ENCODE results near the gene GSE1.

GSE1 gene

GRCh38 chr16:85661740-85662481, 48.8 kb downstream of the GSE1 start:
- DNase-seq (ENCODE audit: low read depth) = no peak

DNA sequence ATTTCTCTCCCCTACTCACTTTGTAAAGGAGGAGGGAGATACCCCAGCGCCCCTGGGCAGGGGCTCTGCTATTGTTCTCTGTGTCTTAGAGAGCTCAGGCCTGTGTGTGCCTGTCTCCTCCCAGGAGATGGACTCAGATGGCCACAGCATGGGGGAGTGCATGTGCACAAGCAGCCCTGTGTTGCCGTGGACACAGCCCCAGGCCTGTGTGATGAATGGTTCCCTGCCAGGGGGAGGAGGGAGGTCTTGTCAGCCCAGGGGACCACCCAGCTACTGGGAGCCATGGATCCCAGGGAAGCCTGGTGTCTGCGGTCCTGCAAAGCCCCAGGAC, 49.3 kb downstream of the GSE1 start:
- DNase-seq (ENCODE audit: low read depth) = no peak

GRCh38 chr16:85662976-85663830, 50.1 kb downstream of the GSE1 start:
- DNase-seq (ENCODE audit: low read depth) = no peak

- DNase-seq (ENCODE audit: low read depth) = no peak
Observed at GRCh38 chr16:85663891-85664321, 50.8 kb downstream of the GSE1 start.

- DNase-seq (ENCODE audit: low read depth) = no peak
Observed at GRCh38 chr16:85664580-85665372, 51.7 kb downstream of the GSE1 start.

- no peak for DNase-seq (ENCODE audit: low read depth)
Observed at GRCh38 chr16:85665373-85665740, 52.2 kb downstream of the GSE1 start.

DNA sequence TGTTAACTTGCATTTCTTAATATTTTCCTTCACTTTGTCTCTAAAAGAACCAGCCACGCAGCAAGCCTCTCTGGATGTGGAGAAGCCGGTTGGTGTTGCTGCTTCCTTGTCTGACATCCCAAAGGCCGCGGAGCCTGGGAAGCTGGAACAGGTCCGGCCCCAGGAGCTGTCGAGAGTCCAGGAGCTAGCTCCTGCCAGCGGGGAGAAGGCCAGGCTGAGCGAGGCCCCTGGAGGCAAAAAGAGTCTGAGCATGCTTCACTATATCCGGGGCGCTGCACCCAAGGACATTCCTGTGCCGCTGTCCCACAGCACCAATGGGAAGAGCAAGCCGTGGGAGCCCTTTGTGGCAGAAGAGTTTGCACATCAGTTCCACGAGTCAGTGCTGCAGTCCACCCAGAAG, 52.8 kb downstream of the GSE1 start:
- no peak for DNase-seq (ENCODE audit: low read depth)

DNA sequence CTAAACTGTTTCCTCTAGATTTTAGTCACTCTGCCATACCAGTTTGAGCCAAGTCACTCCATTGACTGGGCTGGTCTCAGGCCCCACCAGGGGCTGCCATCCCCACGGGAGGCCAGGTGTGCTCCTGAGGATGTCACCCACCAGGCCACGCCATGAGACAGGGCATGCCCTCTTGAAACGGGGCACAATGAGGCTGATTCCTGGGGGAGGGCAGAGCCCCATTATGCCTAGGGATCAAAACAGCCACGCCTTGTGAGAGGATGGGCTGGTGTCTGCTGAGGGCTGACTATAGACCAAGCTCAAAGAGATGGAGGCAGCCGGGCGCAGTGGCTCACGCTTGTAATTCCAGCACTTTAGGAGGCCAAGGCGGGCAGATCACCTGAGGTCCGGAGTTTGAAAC, 54.1 kb downstream of the GSE1 start:
- DNase-seq (ENCODE audit: low read depth) = no peak

GRCh38 chr16:85667841-85668413, 54.8 kb downstream of the GSE1 start:
- DNase-seq (ENCODE audit: low read depth) = no peak

DNA sequence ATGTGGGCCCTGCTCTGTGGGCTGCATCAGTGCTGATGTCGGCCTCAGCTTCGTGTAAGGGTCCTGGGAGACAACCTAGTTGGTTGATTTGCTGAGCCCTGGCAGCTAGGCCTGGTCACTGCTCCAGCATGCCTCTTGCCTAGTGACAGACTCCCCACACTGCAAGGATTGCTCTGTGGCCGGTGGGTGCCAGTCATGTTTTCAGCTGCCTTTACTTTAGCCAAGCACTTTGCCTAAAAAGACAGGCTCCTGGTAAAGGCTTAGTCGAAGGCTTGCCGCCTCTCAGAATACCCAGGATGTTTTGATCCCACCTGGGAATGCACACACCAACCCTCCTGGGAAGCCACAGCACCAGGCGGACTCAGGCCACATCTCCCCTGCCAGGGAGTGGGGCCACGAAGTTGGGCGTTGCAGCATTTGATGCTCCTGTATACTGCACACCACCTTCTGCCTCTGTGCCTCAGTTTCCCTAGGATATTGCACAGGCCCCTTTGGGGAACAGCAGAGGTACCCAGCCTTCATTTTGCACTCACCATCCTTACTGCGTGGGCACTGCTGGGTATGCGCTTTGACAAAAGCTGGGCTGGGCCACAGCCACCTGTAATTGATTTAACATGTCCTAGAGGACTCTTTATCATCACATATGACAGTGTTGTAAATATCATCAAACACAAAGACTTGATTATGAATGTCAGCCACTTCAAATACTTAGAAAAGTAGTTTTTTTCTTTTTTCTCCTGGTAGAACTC, 55.7 kb downstream of the GSE1 start:
- DNase-seq (ENCODE audit: low read depth) = no peak

- no peak for DNase-seq (ENCODE audit: low read depth)
Observed at GRCh38 chr16:85670840-85671239, 57.7 kb downstream of the GSE1 start.

DNA sequence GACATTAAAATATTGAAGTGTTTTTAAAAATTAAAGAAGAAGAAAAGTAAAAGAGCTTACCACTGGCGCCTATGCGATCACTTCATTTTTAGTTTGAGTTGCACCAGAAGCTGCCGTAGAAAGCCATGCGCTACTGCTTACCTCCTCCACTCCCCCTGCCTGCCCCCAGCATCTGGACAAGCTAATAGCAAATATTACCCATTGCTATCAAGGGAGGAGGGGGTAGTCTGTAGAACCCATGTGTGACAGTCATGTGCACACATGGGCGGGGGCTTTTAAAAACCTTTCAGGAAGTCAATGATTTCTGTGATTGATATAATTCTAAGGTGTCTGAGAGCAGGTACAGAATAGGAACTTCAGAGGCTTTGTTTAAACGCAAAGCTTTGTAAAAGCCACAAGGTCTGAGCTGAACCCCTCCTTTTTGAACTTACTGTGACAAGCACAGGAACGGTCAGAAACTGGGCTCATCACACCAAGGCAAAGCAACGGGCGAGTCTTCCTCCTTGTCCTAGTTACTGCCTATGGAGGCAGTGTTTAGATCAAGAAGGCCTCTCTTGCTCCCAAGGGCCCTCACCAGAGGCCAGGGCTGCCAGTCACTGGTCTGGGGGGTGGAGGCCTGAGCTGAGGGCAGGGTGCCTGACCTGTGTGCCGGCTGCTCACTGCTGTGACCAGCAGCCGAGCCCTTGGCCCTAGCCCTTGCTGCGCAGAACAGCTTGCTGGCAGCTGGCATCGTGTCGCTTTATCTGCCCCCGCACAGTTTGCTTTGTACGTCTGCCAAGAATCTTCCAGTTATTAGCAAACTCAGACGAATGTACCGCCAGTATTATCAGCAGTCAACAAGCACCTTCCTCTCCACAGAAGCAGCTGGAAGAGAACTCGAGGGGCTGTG, 60.7 kb downstream of the GSE1 start:
- DNase-seq (ENCODE audit: low read depth) = no peak

- no peak for DNase-seq (ENCODE audit: low read depth)
Observed at GRCh38 chr16:85674418-85674755, 61.3 kb downstream of the GSE1 start.

GRCh38 chr16:85674828-85675227, 61.7 kb downstream of the GSE1 start:
- no peak for DNase-seq (ENCODE audit: low read depth)

GRCh38 chr16:85675251-85675874, 62.2 kb downstream of the GSE1 start:
- no peak for DNase-seq (ENCODE audit: low read depth)

DNA sequence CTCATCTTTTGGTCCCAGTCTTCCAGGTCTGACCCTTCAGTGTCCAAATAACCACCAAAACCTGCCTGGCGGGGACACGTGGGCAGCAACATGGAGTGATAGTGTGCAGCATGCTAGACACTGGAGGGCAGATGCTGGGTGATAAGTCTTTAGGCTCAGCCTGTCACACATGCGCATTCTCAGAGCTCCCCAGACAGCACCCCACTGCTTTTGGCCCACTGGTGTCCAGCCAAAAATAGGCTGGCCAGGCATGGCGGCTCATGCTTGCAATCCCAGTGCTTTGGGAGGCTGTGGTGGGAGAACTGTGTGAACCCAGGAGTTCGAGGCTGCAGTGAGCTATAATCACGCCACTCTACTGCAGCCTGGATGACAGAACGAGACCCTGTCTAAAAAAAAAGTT, 63.3 kb downstream of the GSE1 start:
- DNase-seq (ENCODE audit: low read depth) = no peak

DNA sequence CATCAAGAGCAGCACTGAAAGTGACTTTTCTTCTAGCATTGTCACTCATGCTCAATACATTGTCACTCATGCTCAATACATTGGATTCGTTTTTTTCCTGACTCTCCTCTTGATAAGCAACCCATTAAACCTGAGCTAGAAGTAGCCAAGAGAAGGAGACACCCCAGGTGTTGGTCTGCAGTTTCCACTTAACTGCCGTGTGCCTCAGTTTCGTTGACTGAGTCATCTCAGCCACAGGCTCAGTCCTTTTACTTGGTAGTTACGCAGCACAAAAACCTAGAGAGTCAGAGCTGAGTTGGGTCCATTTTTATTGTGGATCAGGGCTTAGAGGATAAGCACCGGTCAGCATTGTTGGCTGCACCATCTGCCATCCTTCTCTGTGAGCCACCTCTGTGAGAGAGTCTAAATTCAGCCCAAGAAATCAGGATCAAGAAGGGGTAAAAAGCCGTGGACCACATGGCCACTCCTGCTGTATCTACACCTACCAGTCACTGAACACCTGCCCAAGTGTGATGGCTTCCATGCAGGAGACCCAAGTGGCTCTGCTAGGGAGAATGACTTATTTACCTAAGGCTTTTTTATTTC, 64.4 kb downstream of the GSE1 start:
- no peak for DNase-seq (ENCODE audit: low read depth)

GRCh38 chr16:85678016-85678415, 64.9 kb downstream of the GSE1 start:
- no peak for DNase-seq (ENCODE audit: low read depth)

GRCh38 chr16:85678821-85679220, 65.7 kb downstream of the GSE1 start:
- DNase-seq (ENCODE audit: low read depth) = no peak

DNA sequence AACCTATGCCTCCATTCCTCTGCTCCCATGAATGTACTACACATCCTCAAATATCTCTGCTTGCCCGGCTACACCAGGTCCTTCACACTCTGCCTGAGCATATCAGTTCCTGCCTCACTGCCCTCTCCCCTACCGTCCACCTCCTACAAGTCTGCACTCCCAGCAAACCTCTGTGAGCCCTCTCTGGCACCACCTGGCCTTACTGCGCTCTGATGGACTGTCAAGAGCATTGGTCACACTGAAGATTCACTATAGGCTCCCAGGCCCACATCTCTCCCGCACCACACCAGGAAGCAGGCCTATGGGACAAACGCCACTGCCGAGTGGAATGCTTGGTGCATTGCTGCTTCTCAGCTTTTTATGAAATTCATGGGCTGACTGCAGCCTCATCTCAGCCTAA, 66.7 kb downstream of the GSE1 start:
- no peak for DNase-seq (ENCODE audit: low read depth)
